ENCODE results near the gene PET117. TPM values are rescaled to one million over a fixed set of nuclear protein-coding genes. Genes with fewer than 3 reads are reported as not detected.
"Not testable (repeated sequence)": the region's sequence is repeated elsewhere in the genome, so short reads cannot be mapped to it uniquely, and the experiment has no call there.

Gene PET117, protein sequence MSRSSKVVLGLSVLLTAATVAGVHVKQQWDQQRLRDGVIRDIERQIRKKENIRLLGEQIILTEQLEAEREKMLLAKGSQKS
- 13.0 and 24.9 TPM in 2 replicates for total RNA-seq (2014; rRNA removed; shearing (Covaris generic); ENCODE audit: low replicate concordance)

GRCh38 chr20:18137412-18138265 is at the start of gene PET117, which contains the start of gene KAT14:
PET117 (plus strand) TSS chr20:18137863; CDS start chr20:18137956, 93 bp downstream.
KAT14 (plus strand) TSS chr20:18137863; CDS start chr20:18142661, 4,798 bp downstream.
- peak; percentile 93 for DNase-seq (ENCODE audit: low read depth)

DNA sequence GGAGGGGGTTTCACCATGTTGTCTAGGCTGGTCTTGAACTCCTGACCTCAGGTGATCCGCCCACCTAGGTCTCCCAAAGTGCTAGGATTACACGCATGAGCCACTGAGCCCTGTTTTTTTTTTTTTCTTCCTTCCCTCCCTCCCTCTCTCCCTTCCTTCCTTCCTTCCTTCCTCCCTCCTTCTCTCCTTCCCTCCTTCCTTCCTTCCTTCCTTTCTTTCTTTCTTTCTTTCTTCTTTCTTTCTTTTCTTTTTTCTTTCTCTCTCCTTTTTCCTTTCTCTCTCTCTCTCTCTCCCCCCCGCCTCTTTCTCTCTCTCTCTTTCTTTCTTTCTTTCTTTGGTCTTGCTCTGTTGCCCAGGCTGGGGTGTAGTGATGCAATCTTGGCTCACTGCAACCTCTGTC is 49.4 kb upstream of the PET117 start:
- DNase-seq (ENCODE audit: low read depth); in situ Hi-C loops (cut with HindIII; ENCODE audit: low pct_unique_long_range_greater_than_20kb, low sequenced_read_pairs): not testable (repeated sequence)

More at GRCh38 chr20:18137412-18138265, at the start of gene PET117, which contains the start of gene KAT14:
- in situ Hi-C loops (cut with HindIII; ENCODE audit: low pct_unique_long_range_greater_than_20kb, low sequenced_read_pairs): no loop called here

GRCh38 chr20:18088841-18089240 is 48.8 kb upstream of the PET117 start:
- in situ Hi-C loops (cut with HindIII; ENCODE audit: low pct_unique_long_range_greater_than_20kb, low sequenced_read_pairs); DNase-seq (ENCODE audit: low read depth): not testable (repeated sequence)

- in situ Hi-C loops (cut with HindIII; ENCODE audit: low pct_unique_long_range_greater_than_20kb, low sequenced_read_pairs): no loop called here
- DNase-seq (ENCODE audit: low read depth): no peak
These were observed 47.6 kb upstream of the PET117 start for GRCh38 chr20:18090044-18090443.

DNA sequence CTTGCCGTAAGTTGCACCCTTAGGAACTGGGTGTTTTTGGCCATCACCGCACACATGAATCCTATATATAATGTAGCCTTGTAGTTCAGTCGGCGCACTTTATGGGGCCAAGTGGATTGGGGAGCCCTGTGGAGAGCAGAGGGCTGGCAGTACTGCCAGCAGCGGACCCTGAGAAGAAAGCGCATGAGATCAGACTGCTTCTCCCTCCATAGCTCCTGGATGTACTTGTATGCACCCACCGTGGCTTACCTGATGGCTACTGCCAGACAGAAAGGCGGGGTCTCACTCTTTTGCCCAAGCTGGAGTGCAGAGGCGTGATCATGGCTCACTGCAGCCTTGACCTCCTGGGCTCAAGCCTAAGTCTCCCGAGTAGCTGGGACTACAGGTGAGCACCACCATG is 47.2 kb upstream of the PET117 start:
- in situ Hi-C loops (cut with HindIII; ENCODE audit: low pct_unique_long_range_greater_than_20kb, low sequenced_read_pairs): no loop called here
- DNase-seq (ENCODE audit: low read depth): no peak

- in situ Hi-C loops (cut with HindIII; ENCODE audit: low pct_unique_long_range_greater_than_20kb, low sequenced_read_pairs): no loop called here
- no peak for DNase-seq (ENCODE audit: low read depth)
These were observed 46.0 kb upstream of the PET117 start for GRCh38 chr20:18091623-18092022.

DNA sequence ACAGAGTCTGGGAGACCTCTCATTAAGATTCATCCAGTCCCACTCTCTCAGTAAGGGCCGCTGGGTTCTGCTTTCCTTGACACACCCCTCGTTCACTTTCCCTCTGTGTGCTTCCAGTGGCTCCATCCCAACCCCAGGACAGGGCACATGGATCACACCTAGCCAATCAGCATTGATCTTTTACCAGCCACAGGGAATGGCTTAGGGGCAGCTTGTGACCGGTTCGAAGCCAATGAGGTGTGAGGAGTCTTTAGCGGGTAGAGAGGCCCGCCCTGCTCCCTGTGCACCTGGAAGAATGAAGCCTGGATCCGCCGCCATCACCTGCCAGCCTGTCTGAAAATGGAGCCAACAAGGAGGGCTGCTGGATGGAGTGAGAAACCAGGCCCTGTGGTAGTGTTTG is 44.8 kb upstream of the PET117 start:
- in situ Hi-C loops (cut with HindIII; ENCODE audit: low pct_unique_long_range_greater_than_20kb, low sequenced_read_pairs): no loop called here
- DNase-seq (ENCODE audit: low read depth): no peak

DNA sequence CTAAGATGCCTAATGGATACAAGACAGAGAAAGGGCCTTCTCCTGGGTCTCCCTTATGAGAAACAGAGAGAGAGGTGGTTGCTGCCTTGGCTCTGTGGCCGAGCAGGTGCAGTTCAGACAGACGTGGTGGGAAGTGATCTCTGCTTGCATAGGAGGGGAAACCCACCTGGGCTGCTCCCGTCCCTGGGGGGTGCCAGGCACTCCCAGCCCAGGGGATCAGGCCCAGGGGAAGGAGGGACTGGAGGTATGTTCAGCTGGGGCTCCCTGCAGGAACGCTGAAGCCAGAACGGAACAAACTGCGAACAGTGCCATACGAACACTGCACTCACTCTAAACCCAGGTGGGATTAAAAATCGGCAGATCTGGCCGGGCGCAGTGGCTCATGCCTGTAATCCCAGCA is 44.3 kb upstream of the PET117 start:
- DNase-seq (ENCODE audit: low read depth): no peak
- in situ Hi-C loops (cut with HindIII; ENCODE audit: low pct_unique_long_range_greater_than_20kb, low sequenced_read_pairs): no loop called here

DNA sequence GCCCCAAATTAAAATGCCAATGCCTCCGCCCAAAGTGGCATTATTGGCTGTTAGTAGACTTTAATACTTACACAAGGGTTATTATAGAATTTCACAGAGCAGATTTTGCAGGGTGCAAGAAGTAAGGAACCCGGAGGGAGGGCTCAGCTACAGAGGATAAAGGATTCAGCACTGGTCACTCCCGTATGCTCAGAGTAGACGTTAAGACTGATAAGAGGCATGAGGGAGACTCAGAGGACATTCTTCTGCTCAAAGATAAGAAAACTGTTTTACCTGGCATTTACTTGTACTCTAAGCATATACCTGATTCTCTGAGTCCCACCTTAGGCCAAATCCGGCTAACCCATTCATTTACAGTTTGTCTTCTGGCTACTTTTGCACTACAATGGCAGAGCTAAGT is 43.5 kb upstream of the PET117 start:
- DNase-seq (ENCODE audit: low read depth): no peak
- in situ Hi-C loops (cut with HindIII; ENCODE audit: low pct_unique_long_range_greater_than_20kb, low sequenced_read_pairs): no loop called here

- in situ Hi-C loops (cut with HindIII; ENCODE audit: low pct_unique_long_range_greater_than_20kb, low sequenced_read_pairs); DNase-seq (ENCODE audit: low read depth): not testable (repeated sequence)
These were observed 37.1 kb upstream of the PET117 start for GRCh38 chr20:18100569-18100968.

DNA sequence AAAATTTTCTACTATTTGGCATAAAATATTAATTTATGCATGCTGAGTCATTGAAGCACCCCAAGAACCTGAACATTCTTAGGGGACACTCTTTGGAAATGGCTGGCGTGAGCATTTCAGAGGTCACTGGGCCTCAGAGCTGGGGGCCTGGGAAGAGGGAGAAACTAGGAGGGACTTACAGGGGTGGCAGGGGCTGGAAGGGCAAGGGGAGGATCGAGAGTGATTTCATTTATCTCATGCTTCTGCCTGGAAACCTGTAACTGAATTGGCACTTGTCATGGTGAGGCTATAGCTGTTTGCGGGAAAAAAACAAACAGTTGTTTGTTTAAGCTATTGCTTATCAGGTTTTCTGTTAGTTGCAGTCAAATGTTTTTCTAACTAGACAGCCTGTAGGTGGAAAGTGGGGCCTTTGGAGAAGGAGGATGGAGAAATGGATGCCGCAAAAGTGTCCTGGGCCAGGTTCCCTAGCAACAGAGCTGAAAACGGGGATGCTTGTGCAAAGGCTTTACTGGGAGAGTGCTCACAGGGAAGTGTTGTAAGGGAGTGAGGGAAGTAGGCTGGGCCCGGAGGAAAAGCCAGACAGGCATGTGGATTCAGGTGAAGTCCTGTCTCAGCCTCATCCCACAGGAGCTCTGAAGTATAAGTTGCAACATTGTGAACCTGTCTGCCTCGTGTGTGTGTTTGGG is 36.4 kb upstream of the PET117 start:
- in situ Hi-C loops (cut with HindIII; ENCODE audit: low pct_unique_long_range_greater_than_20kb, low sequenced_read_pairs): no loop called here

DNA sequence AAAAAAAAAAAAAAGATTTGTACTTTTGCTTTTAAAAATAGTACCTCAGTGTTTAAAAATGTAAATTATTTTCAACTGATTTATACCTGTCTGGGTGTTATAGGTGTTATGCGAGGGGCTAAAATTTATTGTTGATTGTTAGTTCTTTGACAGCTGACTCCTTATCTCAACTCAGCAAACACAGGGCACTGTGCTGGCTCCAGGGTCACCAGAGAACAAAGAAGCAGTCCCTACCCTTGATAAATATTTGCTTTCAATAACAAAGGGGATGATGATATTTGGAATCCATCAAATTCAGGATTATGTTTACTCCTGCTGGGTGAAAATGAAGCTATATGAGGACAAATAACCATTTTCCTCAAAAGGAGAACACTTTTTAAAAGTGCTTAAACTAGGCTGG is 34.2 kb upstream of the PET117 start:
- no peak for DNase-seq (ENCODE audit: low read depth)
- in situ Hi-C loops (cut with HindIII; ENCODE audit: low pct_unique_long_range_greater_than_20kb, low sequenced_read_pairs): no loop called here

More for the DNA sequence above, 36.4 kb upstream of the PET117 start:
- no peak for DNase-seq (ENCODE audit: low read depth)

DNA sequence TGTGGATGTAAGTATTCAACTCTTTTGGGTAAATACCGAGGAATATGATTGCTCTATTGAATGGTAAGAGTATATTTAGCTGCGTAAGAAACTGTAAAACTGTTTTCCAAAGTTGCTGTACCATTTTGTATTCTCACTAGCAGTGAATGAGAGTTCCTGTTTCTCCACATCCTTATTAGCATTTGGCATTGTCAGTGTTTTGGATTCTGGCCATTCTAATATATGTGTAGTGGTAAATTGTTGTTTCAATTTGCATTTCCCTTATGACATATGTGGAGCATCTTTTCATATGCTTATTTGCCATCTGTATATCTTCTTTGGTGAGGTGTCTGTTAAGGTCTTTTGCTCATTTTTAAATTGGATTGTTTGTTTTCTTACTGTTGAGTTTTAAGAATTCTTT is 29.3 kb upstream of the PET117 start:
- in situ Hi-C loops (cut with HindIII; ENCODE audit: low pct_unique_long_range_greater_than_20kb, low sequenced_read_pairs): no loop called here
- DNase-seq (ENCODE audit: low read depth): no peak

DNA sequence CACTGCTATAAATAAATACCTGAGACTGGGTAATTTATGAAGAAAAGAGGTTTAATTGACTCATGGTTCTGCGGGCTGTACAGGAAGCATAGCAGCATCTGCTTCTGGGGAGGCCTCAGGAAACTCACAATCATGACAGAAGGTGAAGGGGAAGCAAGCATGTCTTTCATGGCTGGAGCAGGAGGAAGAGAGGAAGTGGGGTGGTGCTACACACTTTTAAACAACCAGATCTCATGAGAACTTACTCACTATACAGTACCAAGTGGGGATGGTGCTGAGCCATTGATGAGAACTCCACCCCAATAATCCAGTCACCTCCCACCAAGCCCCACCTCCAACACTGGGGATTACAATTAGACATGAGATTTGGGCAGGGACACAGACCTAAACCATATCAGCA is 9.1 kb upstream of the PET117 start:
- in situ Hi-C loops (cut with HindIII; ENCODE audit: low pct_unique_long_range_greater_than_20kb, low sequenced_read_pairs); DNase-seq (ENCODE audit: low read depth): not testable (repeated sequence)

- in situ Hi-C loops (cut with HindIII; ENCODE audit: low pct_unique_long_range_greater_than_20kb, low sequenced_read_pairs): no loop called here
These were observed 5.0 kb upstream of the PET117 start for GRCh38 chr20:18132663-18133062.

DNA sequence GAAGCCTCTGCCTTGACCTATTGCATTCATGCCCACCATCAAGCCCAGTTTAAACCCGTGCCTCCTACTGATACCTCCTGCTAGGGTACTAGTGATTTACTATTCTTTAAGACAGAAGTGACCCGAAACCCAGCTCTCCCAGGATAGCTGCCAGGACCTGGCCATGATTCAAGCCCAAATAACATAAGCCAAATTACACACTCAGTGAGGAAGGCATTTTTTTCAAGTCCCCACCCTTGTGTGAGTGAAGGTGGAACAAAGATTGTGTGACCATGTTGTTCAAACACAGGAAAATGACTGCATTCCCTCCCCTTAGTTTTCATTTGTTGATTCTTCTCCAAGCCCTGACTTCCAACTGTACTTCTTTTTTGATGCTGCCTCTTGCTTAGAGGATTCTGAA is 3.7 kb upstream of the PET117 start:
- in situ Hi-C loops (cut with HindIII; ENCODE audit: low pct_unique_long_range_greater_than_20kb, low sequenced_read_pairs): no loop called here
- DNase-seq (ENCODE audit: low read depth): no peak

More at GRCh38 chr20:18132663-18133062, 5.0 kb upstream of the PET117 start:
- no peak for DNase-seq (ENCODE audit: low read depth)

- in situ Hi-C loops (cut with HindIII; ENCODE audit: low pct_unique_long_range_greater_than_20kb, low sequenced_read_pairs): no loop called here
These were observed 561 bp downstream of the PET117 start for GRCh38 chr20:18138266-18138582.

DNA sequence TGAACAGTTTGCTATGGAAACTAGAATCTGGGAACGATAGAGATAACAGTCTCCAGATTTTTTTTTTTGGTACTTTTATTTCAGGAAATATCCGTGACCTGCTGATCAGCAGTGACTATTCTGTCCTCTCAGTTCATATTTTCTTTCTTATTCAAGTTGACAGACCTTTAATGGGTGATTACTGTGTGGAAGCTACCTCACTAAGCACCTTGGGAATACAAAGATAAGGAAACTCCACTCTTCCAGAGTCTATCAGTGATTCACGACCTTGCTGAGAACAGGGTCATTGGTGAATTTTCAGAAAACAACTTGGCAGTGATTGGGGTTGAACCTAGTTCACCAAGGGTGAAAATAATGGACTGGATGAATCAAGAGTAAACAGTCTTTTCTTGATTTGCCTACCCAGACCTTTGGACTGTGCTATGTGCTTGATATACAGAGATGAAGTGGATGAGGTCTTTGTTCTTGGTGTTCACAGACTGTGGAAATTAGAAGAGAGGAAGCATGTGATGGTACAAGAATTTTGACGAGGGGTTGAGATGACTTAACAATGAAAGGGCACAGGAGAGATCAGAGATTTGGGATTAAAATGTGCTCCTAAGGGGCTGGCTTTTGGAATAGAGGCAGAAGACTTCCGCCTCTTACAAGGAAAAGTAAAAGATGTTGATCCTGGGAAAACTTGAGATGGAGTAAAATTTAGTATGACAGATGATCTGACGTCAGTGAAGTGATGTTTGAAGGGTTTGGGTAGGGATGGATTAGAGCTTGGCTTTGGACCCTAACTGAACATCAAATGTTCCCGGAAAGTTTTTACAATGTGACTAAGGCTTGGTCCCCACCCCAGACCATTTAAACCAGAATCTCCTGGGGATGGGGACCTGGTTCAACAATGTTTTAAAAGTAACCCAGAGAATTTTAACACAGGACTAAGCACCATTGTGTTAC is 1.2 kb downstream of the PET117 start:
- DNase-seq (ENCODE audit: low read depth): no peak
- in situ Hi-C loops (cut with HindIII; ENCODE audit: low pct_unique_long_range_greater_than_20kb, low sequenced_read_pairs): no loop called here

More at GRCh38 chr20:18138266-18138582, 561 bp downstream of the PET117 start:
- no peak for DNase-seq (ENCODE audit: low read depth)
